Measurements from ENCODE around the gene COG4. TPM values are rescaled to one million over a fixed set of nuclear protein-coding genes. Genes with fewer than 3 reads are reported as not detected.

COG4 gene
- 43.4 and 46.3 TPM in 2 replicates for total RNA-seq

GRCh38 chr16:70523076-70523742 is at the start of gene COG4:
COG4 (minus strand) TSS chr16:70523554; CDS start chr16:70523543, 11 bp downstream.

GRCh38 chr16:70523743-70524398 is 517 bp upstream of the COG4 start, which contains the start of gene SF3B3:
SF3B3 (plus strand) TSS chr16:70523816; CDS start chr16:70526657, 2,841 bp downstream.

DNA sequence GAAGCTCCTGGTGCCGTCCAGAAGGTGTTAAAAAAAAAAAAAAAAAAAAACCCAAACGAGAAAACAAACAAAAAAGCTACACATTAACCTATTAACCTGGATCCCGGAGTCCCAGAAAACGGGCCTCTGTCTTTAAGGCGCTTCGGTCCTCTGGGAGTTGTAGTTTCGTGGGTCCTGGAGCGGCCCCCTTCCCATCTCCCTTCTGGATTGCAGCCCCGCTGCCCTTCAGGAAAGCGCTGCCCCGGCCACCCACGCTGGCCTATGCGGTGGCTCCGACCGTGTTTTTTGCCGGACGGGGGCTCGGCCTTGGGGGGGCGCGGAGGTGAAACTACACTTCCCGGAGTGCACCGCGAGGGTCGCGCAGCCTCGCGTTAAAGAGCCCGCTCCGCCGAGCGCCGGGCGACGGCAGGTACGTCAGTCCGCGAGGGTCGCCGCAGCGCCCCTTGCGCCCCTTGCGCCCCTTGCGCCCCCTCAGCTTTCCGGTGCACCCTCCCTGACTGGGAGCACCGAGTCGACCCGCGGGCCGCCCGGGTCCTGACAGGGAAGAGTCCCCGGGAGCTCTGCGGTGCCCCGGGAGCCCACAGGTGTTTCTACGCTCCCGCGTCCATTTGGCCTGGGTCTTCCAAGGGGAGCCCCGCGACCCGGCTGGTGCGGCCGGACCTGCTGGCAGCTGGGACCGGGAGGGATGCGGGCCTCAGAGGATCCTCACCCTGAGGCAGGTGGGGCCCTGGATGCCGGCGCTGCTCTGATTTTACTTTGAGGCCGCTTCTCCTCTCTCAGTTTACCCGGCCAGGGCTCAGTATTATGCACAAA is 68.9 kb downstream of the COG4 start, which contains the start of gene FCSK:
FCSK (plus strand) TSS at position 374 of the 813 bp plus-strand sequence. CDS start 8,596 bp downstream, outside the sequence.

GRCh38 chr16:70438969-70439862 is 84.1 kb downstream of the COG4 start, which contains the start of gene ST3GAL2:
ST3GAL2 (minus strand) TSS chr16:70439100; CDS start chr16:70398530, 40,570 bp downstream.

Other genes with a start within 250 kb of the COG4 start
- gene AARS1, start 234.0 kb downstream of the COG4 start, total RNA-seq = 450 and 528 TPM in 2 replicates
- gene DDX19B, start 224.4 kb downstream of the COG4 start, total RNA-seq = 24.8 and 43.1 TPM in 2 replicates
- 29.0 and 41.9 TPM in 2 replicates for gene DDX19A, start 176.7 kb downstream of the COG4 start, total RNA-seq
- gene ST3GAL2, start 84.5 kb downstream of the COG4 start, total RNA-seq = 3.4 and 9.3 TPM in 2 replicates
- 11.3 and 12.9 TPM in 2 replicates for gene FCSK, start 69.0 kb downstream of the COG4 start, total RNA-seq
- gene SF3B3, start 262 bp upstream of the COG4 start, total RNA-seq = 79.3 and 105 TPM in 2 replicates
- gene IL34, start 123.0 kb upstream of the COG4 start, total RNA-seq = 1.0 and 2.1 TPM in 2 replicates
- 23.2 and 73.8 TPM in 2 replicates for gene MTSS2, start 162.5 kb upstream of the COG4 start, total RNA-seq